ENCODE results near the gene TP53I13.

Gene TP53I13

DNA sequence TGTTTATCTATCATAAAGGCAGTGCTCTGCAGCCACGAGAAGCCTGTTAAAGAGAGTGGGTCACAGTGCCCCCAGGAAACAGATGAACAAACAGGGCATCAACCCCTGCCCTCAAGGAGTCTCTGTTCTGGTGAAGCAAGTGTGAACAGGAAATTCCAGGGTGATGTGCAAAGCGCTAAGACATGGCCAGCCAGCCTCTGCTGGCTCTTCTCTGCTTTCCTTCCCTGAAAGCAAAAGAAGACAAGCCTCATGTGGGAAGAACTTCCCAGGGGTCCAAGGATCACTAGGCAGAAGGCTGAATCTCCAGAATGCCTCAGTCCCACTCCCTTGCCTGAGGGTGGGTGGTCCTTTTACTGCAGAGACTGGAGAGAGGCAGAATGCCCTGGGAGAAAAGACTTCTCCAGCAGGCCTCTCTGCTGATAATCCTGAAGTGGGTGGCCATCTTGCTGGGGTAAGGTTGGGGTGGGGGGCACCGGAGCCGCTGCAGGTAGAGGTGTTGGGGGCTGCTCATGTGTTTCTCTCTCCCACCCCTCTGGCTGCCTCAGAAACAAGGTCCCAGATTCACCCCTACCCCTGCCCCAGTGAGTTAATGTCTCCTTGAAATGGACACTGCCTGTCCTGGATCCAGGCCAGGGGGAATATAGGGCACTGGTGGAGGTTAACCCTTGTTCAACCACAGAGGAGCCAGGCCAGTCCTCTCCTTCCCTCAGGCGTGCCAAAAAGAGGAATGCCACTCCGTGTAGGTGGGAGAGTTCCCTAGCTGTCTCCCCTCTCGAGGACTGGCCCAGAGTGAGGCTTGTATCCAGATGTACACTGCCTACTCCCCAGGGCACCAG is 26.8 kb downstream of the TP53I13 start:
- DNase-seq = no peak

DNA sequence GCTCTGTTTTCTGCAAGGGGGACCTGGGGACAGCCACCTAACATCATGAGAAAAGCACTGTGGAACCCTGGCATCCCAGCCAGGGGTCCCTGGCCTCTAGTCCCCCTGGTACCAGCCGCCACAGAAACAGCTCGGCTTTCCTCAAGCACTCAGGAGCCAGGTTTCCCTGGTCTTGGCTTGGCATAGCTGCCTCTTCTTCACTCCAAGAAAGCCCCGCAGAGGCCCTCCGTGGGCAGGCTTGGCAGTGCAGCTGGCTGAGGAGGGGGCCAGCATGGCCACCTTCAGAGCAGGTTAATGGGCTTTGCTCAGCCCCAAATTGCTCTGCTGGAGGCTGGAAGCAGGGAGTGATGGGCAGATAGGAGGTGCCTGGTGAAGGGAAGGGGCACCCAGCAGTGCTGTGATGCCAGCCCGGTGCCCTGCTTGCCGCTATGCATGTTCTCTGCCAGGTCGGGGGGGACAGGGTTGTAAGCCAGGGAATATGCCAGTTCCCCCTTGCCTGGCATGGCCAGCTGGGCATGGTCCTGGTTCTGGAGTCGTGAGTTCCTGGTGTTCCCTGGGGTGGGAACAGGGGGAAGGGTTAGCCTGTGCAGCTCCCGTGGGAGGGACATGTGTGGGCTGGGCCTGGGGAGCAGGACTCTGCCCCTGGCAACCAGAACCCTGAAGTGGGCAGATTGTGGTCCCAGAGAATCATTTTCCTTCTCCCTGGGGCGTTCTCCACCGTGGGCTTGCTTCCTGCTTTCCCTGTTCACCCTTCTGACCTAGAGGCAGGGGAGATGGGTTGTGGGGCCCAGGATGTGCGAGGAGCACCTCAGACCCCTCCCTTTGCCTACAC is 27.7 kb downstream of the TP53I13 start:
- DNase-seq = no peak

- no peak for DNase-seq
Observed at GRCh38 chr17:29596811-29597210, 28.3 kb downstream of the TP53I13 start.

- DNase-seq = no peak
Observed at GRCh38 chr17:29597361-29598172, 29.1 kb downstream of the TP53I13 start.

GRCh38 chr17:29603109-29603674 is 34.7 kb downstream of the TP53I13 start:
- no peak for DNase-seq

DNA sequence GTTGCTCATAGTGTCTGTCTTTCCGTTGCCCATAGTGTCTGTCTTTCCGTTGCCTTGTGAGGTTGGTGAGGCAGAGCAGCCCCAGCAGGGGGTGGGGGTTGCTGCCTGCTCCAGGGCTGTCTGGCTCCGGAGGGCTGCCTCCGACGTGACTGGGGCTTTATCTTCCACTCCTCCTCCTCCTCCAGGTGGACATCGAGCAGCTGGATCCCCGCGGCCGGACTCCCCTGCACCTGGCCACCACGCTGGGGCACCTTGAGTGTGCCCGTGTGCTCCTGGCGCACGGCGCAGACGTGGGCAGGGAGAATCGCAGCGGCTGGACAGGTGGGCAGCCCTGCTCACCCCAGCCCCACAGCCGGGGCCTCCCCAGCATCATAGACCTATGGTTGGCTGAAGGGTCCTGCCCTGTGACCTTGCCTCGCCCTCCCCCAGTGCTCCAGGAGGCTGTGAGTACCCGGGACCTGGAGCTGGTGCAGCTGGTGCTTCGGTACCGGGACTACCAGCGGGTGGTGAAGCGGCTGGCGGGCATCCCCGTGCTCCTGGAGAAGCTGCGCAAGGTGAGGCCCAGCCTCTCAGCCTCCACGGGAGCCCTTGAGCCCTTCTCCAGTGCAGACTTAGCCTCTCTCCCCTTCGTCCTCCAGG is 39.2 kb downstream of the TP53I13 start:
- no peak for DNase-seq

- no peak for DNase-seq
Observed at GRCh38 chr17:29608986-29609385, 40.5 kb downstream of the TP53I13 start.

DNA sequence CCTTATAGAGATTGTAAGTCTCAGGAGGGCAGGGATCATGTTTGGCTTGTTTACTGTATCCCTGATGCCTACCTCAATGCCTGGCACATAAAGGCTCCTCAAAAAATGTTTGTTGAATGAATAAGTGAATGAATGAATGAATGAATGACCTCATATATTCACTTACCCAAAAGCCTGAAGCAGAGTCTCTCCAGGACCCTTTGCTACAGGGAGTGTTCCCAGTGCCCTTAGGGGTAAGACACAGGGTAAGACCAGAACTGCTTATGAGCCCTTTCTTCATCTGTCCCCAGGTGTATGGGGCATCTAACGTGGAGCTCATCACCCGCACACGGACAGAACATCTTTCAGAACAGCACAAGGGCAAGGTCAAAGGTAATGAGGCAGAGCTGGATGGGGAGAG is 41.9 kb downstream of the TP53I13 start:
- DNase-seq = no peak

- DNase-seq = no peak
Observed at GRCh38 chr17:29611351-29612093, 43.0 kb downstream of the TP53I13 start.

GRCh38 chr17:29612094-29612403 is 43.5 kb downstream of the TP53I13 start:
- no peak for DNase-seq

DNA sequence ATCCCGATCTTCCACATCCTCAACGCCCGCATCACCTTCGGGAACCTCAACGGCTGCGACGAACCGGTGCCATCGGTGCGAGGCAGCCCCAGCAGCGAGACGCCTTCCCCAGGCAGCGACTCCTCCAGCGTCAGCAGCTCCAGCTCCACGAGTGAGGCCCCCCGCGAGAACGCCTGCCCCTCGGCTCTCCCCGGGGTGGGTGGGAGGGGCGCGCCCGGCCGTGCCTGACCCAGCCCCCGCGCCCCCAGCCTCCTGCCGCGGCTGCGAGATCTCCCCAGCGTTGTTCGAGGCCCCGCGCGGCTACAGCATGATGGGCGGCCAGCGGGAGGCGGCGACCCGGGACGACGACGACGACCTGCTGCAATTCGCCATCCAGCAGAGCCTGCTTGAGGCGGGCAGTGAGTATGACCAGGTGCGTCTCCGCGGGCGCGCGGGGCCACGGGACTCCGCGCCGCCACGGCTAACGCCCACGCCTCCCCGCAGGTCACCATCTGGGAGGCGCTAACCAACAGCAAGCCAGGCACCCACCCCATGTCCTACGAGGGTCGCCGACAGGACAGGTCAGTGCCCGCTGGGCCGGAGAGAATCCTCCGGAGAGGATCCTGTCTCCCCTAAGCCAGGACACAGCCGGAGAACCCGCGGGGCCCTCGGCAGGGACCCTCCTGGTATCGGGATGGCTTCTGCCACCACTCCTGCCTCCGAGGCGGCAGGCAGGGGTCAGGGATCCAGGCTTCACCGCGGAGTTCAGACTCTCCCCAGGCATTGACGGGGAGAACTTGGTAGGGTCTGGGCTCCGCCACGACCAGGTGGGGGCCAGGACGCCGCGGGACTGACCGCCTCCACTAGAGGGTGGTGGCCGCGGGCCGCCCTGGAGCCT is 44.1 kb downstream of the TP53I13 start:
- no peak for DNase-seq

DNA sequence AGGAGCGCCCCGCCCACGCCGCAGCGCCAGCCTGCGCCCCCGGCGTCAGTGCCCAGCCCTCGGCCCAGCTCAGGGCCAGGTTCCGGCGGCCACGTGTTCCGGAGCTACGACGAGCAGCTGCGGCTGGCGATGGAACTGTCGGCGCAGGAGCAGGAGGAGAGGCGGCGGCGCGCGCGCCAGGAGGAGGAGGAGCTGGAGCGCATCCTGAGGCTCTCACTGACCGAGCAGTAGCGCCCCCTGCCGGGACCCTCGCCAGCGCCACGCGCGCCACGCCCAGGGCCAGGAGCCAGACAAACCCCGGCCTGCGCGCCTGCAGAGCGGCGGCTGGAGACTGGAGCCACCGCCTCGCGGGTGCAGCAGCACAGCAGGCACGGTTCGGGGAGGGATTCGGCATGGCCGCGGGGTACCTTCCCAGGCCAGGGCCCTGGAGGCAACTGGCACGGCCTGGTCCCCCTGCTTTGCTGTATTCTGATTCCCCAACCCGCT is 44.9 kb downstream of the TP53I13 start:
- DNase-seq = peak; percentile 89

GRCh38 chr17:29613856-29614255 is 45.4 kb downstream of the TP53I13 start:
- DNase-seq = no peak

DNA sequence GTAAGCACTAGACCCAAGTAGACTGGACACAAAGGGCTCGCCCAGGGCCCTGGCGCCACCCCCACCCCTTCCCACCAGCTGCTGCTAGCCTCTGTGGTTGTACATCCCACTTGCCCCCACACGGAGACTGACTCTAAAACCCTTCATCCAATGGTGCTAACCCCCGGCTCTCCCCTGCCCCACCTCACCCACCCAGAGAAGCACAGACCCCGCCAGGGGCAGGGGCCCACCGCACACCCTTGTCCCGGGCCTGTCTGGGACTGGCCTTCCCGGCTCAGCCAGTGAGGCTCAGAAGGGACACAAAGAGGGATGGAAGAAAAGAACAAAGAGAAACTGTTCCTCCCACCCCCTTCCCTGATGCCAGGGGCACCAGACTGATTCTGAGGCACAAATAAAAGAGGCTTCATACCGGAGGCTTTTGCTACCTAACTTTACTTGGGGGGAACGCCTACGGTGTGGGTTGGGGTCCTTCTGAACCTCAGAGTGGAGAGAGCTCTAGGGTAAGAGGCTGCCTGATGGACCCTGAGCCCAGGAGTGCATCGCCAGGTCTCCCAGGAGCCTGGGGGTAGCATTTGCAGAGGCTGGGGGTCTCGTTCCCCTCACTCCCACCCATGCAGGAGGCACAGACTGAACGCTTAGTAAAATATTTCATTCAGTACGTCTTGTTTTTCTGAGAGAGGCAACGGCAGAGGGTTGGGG is 46.0 kb downstream of the TP53I13 start:
- no peak for DNase-seq

- peak; percentile 77 for DNase-seq
Observed at GRCh38 chr17:29615048-29615385, 46.5 kb downstream of the TP53I13 start.

DNA sequence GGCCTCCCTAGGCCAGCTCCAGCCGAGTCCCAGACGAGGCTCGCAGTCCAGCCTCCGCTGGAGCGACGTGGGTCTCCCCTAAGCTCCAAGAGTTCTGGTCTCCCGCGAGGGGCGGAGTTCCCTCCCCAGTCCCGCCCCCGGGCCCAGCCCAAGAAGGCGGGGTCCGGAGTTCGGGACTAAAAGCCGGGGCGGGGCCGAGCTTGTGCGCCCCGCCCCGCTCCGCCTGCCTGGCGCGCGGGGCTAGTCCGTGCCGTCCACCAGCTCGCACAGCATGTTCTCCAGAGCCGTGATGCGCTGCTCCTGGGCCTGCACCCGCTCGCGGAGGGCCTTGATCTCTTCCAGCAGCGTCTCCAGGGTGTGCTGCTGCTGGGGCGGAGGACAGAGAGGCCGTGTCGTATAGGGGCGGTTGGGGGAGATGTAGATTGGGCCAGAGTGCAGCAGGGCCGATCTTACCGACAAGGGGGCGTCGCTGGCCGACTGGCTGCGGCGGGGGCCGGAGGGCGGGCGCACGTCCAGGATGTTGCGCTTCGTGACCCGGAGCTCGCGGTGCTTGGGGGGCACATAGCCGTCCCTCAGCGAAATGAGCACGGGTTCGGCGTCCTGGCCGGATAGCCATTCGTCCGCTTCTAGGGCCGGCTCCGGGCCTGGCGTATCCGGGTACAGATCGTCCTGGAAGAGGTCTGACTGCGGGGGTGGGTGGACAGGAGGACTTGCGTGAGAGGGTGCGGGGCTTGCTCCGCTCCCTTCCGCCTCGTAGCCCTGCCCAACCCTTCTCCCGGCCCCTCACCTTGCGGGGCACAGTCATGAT is 47.2 kb downstream of the TP53I13 start:
- DNase-seq = peak; percentile 88

- DNase-seq = peak; percentile 9
Observed at GRCh38 chr17:29616300-29617048, 48.0 kb downstream of the TP53I13 start.

GRCh38 chr17:29617125-29617480 is 48.6 kb downstream of the TP53I13 start:
- peak; percentile 81 for DNase-seq

Measured in inflammatory macrophage treated with lipopolysaccharide for 4 hours (primary cell).